Measurements from ENCODE around the gene HNRNPLL. TPM values are rescaled to one million over a fixed set of nuclear protein-coding genes. Genes with fewer than 3 reads are reported as not detected.

The HNRNPLL gene
- total and polyA plus RNA-seq, 2 of the 13 experiments (the other 11 are each of a cell fraction or from before 2014, with no cell fraction given), result 49.4 to 103 TPM

GRCh38 chr2:38601463-38602135 lies 1.1 kb downstream of the HNRNPLL start (continued):
- peak; percentile 52; the same call in 1 of the 2 replicates for TF ChIP-seq GFI1 (CRISPR knock-in tag; IDR thresholded peaks at IDR 0.05; ENCODE audit: borderline replicate concordance)

- no TSS peak for BruUV-seq (replicated peaks)
Measured at GRCh38 chr2:38600921-38601455, 1.7 kb downstream of the HNRNPLL start.

More at GRCh38 chr2:38600921-38601455, 1.7 kb downstream of the HNRNPLL start:
- Histone ChIP-seq H3K27ac (ENCODE audit: extremely low read length, insufficient read depth, low read length) (peak overlapping the region; percentile 92), H3K9me3 (ENCODE audit: low read length) (no peaks in the 10 kb centered on the region), H4K20me1 (ENCODE audit: insufficient read depth, low read length) (peaks cover 27% of the 10 kb centered on the region), H3K27me3 (ENCODE audit: control insufficient read depth in 1 of 2, insufficient read depth in 2 of 2, low read length in 2 of 2) (no peaks in the 10 kb centered on the region; a peak in 2 of 5 replicates), H3K36me3 (replicated peaks in 1 of 2; ENCODE audit: control insufficient read depth in 1 of 2, insufficient read depth in 2 of 2, low read length in 2 of 2) (peaks cover 0 to 2% of the 10 kb centered on the region in 2 experiments; a peak in 2 of 5 replicates), H3K4me2 (ENCODE audit: low read depth, low read length) (peak overlapping the region; percentile 86), H3K4me1 (ENCODE audit: insufficient read depth, low read length) (peaks cover 57% of the 10 kb centered on the region), H2AFZ (ENCODE audit: low read length) (no peak overlapping the region), H3K9ac (ENCODE audit: insufficient read depth, low read depth, low read length) (peak overlapping the region; percentile 97), H3K4me3 (replicated peaks in 1 of 3; ENCODE audit: insufficient read depth in 1 of 3, low read depth in 2 of 3, low read length in 3 of 3) (peak overlapping the region; percentile 87 to 98 (median 95)), H3K79me2 (ENCODE audit: insufficient read depth, low read length) (peaks cover 64% of the 10 kb centered on the region)
- ChIA-PET CTCF (ENCODE audit: low intra/inter-chr PET ratio, low total read pairs) (no interaction called here), POLR2A (interaction anchor here (0.7 to 8.5 kb wide), 14 partner anchors 11 to 275 kb away, joined by 3 to 65 read pairs (median 4); partner anchors contain the start of genes DHX57, GALM, MORN2 and SRSF7)
- intact Hi-C loops (cut with micrococcal nuclease; ENCODE audit: unreplicated experiment), result no loop called here
- FAIRE-seq (no peak), DNase-seq (ENCODE audit: low spot score) (no peak), ATAC-seq (no peak)
- TF ChIP-seq SOX13 (IDR thresholded peaks at IDR 0.05) (no peak), SOX13 (CRISPR knock-in tag; conservative IDR thresholded peaks at IDR 0.05 in 1 of 2, IDR thresholded peaks at IDR 0.05 in 1 of 2) (0 out of 4 replicates have a peak, but pooled peaks of 1 of the 2 experiments have one; percentile 70), SP5 (CRISPR knock-in tag; IDR thresholded peaks at IDR 0.05; ENCODE audit: borderline replicate concordance, low read depth) (no peak), CREB1 (IDR thresholded peaks at IDR 0.05) (no peak), CREB1 (CRISPR knock-in tag; IDR thresholded peaks at IDR 0.05) (0 out of 2 replicates have a peak, but pooled peaks have one; percentile 20), ARID5B (CRISPR knock-in tag; IDR thresholded peaks at IDR 0.05) (no peak), MLXIP (CRISPR knock-in tag; IDR thresholded peaks at IDR 0.05; ENCODE audit: borderline replicate concordance) (no peak), ZNF670 (CRISPR knock-in tag; IDR thresholded peaks at IDR 0.05; ENCODE audit: borderline replicate concordance) (no peak), EED (CRISPR knock-in tag; IDR thresholded peaks at IDR 0.05) (no peak), ZFP36L1 (CRISPR knock-in tag; IDR thresholded peaks at IDR 0.05) (0 out of 2 replicates have a peak, but pooled peaks have one; percentile 1), TEF (CRISPR knock-in tag; IDR thresholded peaks at IDR 0.05) (no peak), ZNF225 (CRISPR knock-in tag; IDR thresholded peaks at IDR 0.05) (no peak), ELF1 (CRISPR knock-in tag; IDR thresholded peaks at IDR 0.05) (no peak)
- in situ Hi-C loops (cut with HindIII; ENCODE audit: extremely low pct_ligation_motif_present, low pct_unique_long_range_greater_than_20kb), result loop anchor here (5.0 kb wide), 2 partner anchors 66 to 121 kb away; partner anchors contain the start of gene GALM
- WGBS (ENCODE audit: low lambda C conversion rate), result under 1% methylated on average over 9 of the region's 9 CpGs
